Measurements from ENCODE around the gene CFAP251.

The CFAP251 gene

GRCh38 chr12:121905746-121906145 is 12.6 kb upstream of the CFAP251 start:
- no peak overlapping the region for H3K27ac ChIP-seq (ENCODE audit: low read depth, low read length)
- peaks cover 36% of the 10 kb centered on the region for H3K36me3 ChIP-seq (ENCODE audit: insufficient read depth, low read length)
- no peaks in the 10 kb centered on the region for H3K27me3 ChIP-seq (ENCODE audit: insufficient read depth, low read length)
- H3K79me2 ChIP-seq (ENCODE audit: control insufficient read depth, insufficient read depth, low read length, unreplicated experiment) = peaks cover 5% of the 10 kb centered on the region
- no peaks in the 10 kb centered on the region for H3K4me1 ChIP-seq (ENCODE audit: control insufficient read depth, insufficient read depth, low read length, unreplicated experiment)
- H3K4me3 ChIP-seq (ENCODE audit: low read depth, low read length) = no peak overlapping the region
- H2AFZ ChIP-seq (ENCODE audit: low read length, unreplicated experiment) = no peak overlapping the region

- Histone ChIP-seq H3K79me2 (ENCODE audit: control insufficient read depth, insufficient read depth, low read length, unreplicated experiment) (no peaks in the 10 kb centered on the region), H3K27ac (ENCODE audit: low read depth, low read length) (no peak overlapping the region), H3K4me3 (ENCODE audit: low read depth, low read length) (no peak overlapping the region), H3K36me3 (ENCODE audit: insufficient read depth, low read length) (peaks cover 23% of the 10 kb centered on the region), H2AFZ (ENCODE audit: low read length, unreplicated experiment) (no peak overlapping the region), H3K4me1 (ENCODE audit: control insufficient read depth, insufficient read depth, low read length, unreplicated experiment) (no peaks in the 10 kb centered on the region), H3K27me3 (ENCODE audit: insufficient read depth, low read length) (no peaks in the 10 kb centered on the region)
These were observed 9.7 kb upstream of the CFAP251 start for GRCh38 chr12:121908702-121909101.

GRCh38 chr12:121911824-121912585 is 6.4 kb upstream of the CFAP251 start:
- Histone ChIP-seq H3K79me2 (ENCODE audit: control insufficient read depth, insufficient read depth, low read length, unreplicated experiment) (no peaks in the 10 kb centered on the region), H3K4me3 (ENCODE audit: low read depth, low read length) (no peak overlapping the region), H3K4me1 (ENCODE audit: control insufficient read depth, insufficient read depth, low read length, unreplicated experiment) (peaks cover 16% of the 10 kb centered on the region), H3K27ac (ENCODE audit: low read depth, low read length) (no peak overlapping the region), H3K36me3 (ENCODE audit: insufficient read depth, low read length) (peaks cover 12% of the 10 kb centered on the region), H3K27me3 (ENCODE audit: insufficient read depth, low read length) (no peaks in the 10 kb centered on the region), H2AFZ (ENCODE audit: low read length, unreplicated experiment) (no peak overlapping the region)

GRCh38 chr12:121915841-121916321 is 2.5 kb upstream of the CFAP251 start:
- Histone ChIP-seq H3K27me3 (ENCODE audit: insufficient read depth, low read length) (no peaks in the 10 kb centered on the region), H3K27ac (ENCODE audit: low read depth, low read length) (peak overlapping the region; percentile 50; the same call in 1 of the 2 replicates), H2AFZ (ENCODE audit: low read length, unreplicated experiment) (no peak overlapping the region), H3K36me3 (ENCODE audit: insufficient read depth, low read length) (peaks cover 16% of the 10 kb centered on the region), H3K79me2 (ENCODE audit: control insufficient read depth, insufficient read depth, low read length, unreplicated experiment) (no peaks in the 10 kb centered on the region), H3K4me1 (ENCODE audit: control insufficient read depth, insufficient read depth, low read length, unreplicated experiment) (peaks cover 16% of the 10 kb centered on the region), H3K4me3 (ENCODE audit: low read depth, low read length) (no peak overlapping the region)

- Histone ChIP-seq H3K4me3 (ENCODE audit: low read depth, low read length) (no peak overlapping the region), H2AFZ (ENCODE audit: low read length, unreplicated experiment) (no peak overlapping the region), H3K79me2 (ENCODE audit: control insufficient read depth, insufficient read depth, low read length, unreplicated experiment) (no peaks in the 10 kb centered on the region), H3K4me1 (ENCODE audit: control insufficient read depth, insufficient read depth, low read length, unreplicated experiment) (peaks cover 16% of the 10 kb centered on the region), H3K27ac (ENCODE audit: low read depth, low read length) (no peak overlapping the region; the same call in 1 of the 2 replicates), H3K36me3 (ENCODE audit: insufficient read depth, low read length) (peaks cover 16% of the 10 kb centered on the region), H3K27me3 (ENCODE audit: insufficient read depth, low read length) (no peaks in the 10 kb centered on the region)
These were observed 1.7 kb upstream of the CFAP251 start for GRCh38 chr12:121916719-121917118.

GRCh38 chr12:121918679-121919038 is 267 bp downstream of the CFAP251 start:
- Histone ChIP-seq H2AFZ (ENCODE audit: low read length, unreplicated experiment) (no peak overlapping the region), H3K27me3 (ENCODE audit: insufficient read depth, low read length) (no peaks in the 10 kb centered on the region), H3K4me3 (ENCODE audit: low read depth, low read length) (no peak overlapping the region), H3K27ac (ENCODE audit: low read depth, low read length) (no peak overlapping the region), H3K79me2 (ENCODE audit: control insufficient read depth, insufficient read depth, low read length, unreplicated experiment) (no peaks in the 10 kb centered on the region), H3K4me1 (ENCODE audit: control insufficient read depth, insufficient read depth, low read length, unreplicated experiment) (peaks cover 23% of the 10 kb centered on the region), H3K36me3 (ENCODE audit: insufficient read depth, low read length) (peaks cover 12% of the 10 kb centered on the region; the same call in 1 of the 2 replicates)

- H3K27ac ChIP-seq (ENCODE audit: low read depth, low read length) = no peak overlapping the region
These were observed 2.7 kb downstream of the CFAP251 start for GRCh38 chr12:121921066-121921465.

GRCh38 chr12:121925358-121925695 is 6.9 kb downstream of the CFAP251 start:
- Histone ChIP-seq H3K4me3 (ENCODE audit: low read depth, low read length) (peak overlapping the region; percentile 54), H2AFZ (ENCODE audit: low read length, unreplicated experiment) (peak overlapping the region; percentile 58), H3K36me3 (ENCODE audit: insufficient read depth, low read length) (no peaks in the 10 kb centered on the region), H3K27ac (ENCODE audit: low read depth, low read length) (peak overlapping the region; percentile 93), H3K27me3 (ENCODE audit: insufficient read depth, low read length) (no peaks in the 10 kb centered on the region), H3K4me1 (ENCODE audit: control insufficient read depth, insufficient read depth, low read length, unreplicated experiment) (peaks cover 35% of the 10 kb centered on the region), H3K79me2 (ENCODE audit: control insufficient read depth, insufficient read depth, low read length, unreplicated experiment) (no peaks in the 10 kb centered on the region)

More at GRCh38 chr12:121921066-121921465, 2.7 kb downstream of the CFAP251 start:
- peaks cover 12% of the 10 kb centered on the region; the same call in 1 of the 2 replicates for H3K36me3 ChIP-seq (ENCODE audit: insufficient read depth, low read length)
- H3K79me2 ChIP-seq (ENCODE audit: control insufficient read depth, insufficient read depth, low read length, unreplicated experiment) = no peaks in the 10 kb centered on the region
- H3K27me3 ChIP-seq (ENCODE audit: insufficient read depth, low read length) = no peaks in the 10 kb centered on the region
- H3K4me1 ChIP-seq (ENCODE audit: control insufficient read depth, insufficient read depth, low read length, unreplicated experiment) = peaks cover 27% of the 10 kb centered on the region
- no peak overlapping the region for H2AFZ ChIP-seq (ENCODE audit: low read length, unreplicated experiment)
- no peak overlapping the region for H3K4me3 ChIP-seq (ENCODE audit: low read depth, low read length)

GRCh38 chr12:121926874-121927706 is 8.7 kb downstream of the CFAP251 start:
- Histone ChIP-seq H3K27ac (ENCODE audit: low read depth, low read length) (no peak overlapping the region), H2AFZ (ENCODE audit: low read length, unreplicated experiment) (no peak overlapping the region)

GRCh38 chr12:121927813-121928212 is 9.4 kb downstream of the CFAP251 start:
- H3K4me1 ChIP-seq (ENCODE audit: control insufficient read depth, insufficient read depth, low read length, unreplicated experiment) = peaks cover 35% of the 10 kb centered on the region
- H3K36me3 ChIP-seq (ENCODE audit: insufficient read depth, low read length) = peaks cover 8% of the 10 kb centered on the region; the same call in 1 of the 2 replicates
- no peaks in the 10 kb centered on the region for H3K27me3 ChIP-seq (ENCODE audit: insufficient read depth, low read length)
- no peak overlapping the region for H3K4me3 ChIP-seq (ENCODE audit: low read depth, low read length)
- H3K27ac ChIP-seq (ENCODE audit: low read depth, low read length) = no peak overlapping the region
- peak overlapping the region; percentile 10 for H2AFZ ChIP-seq (ENCODE audit: low read length, unreplicated experiment)
- H3K79me2 ChIP-seq (ENCODE audit: control insufficient read depth, insufficient read depth, low read length, unreplicated experiment) = no peaks in the 10 kb centered on the region

More at GRCh38 chr12:121926874-121927706, 8.7 kb downstream of the CFAP251 start:
- no peaks in the 10 kb centered on the region for H3K27me3 ChIP-seq (ENCODE audit: insufficient read depth, low read length)
- H3K4me1 ChIP-seq (ENCODE audit: control insufficient read depth, insufficient read depth, low read length, unreplicated experiment) = peaks cover 35% of the 10 kb centered on the region
- H3K4me3 ChIP-seq (ENCODE audit: low read depth, low read length) = no peak overlapping the region
- H3K36me3 ChIP-seq (ENCODE audit: insufficient read depth, low read length) = peaks cover 3% of the 10 kb centered on the region; the same call in 1 of the 2 replicates
- no peaks in the 10 kb centered on the region for H3K79me2 ChIP-seq (ENCODE audit: control insufficient read depth, insufficient read depth, low read length, unreplicated experiment)

Measured in ACC112 (cell line).